K562 treated with DMSO at 1 percent for 48 hours (cell line): ENCODE data around the gene SLC9A2. TPM values are rescaled to one million over a fixed set of nuclear protein-coding genes. Genes with fewer than 3 reads are reported as not detected.

Source experiments
- total RNA-seq: library from RNA; unstranded; fragments of 300-600 nt; gene quantifications from 2 replicates; pipeline ENCODE4 v1.2.3, GENCODE V29; 2022; ENCODE audit warnings: low replicate concordance; ENCODE audit errors: extremely low read depth

The SLC9A2 gene
- not detected in 2 replicates for total RNA-seq

DNA sequence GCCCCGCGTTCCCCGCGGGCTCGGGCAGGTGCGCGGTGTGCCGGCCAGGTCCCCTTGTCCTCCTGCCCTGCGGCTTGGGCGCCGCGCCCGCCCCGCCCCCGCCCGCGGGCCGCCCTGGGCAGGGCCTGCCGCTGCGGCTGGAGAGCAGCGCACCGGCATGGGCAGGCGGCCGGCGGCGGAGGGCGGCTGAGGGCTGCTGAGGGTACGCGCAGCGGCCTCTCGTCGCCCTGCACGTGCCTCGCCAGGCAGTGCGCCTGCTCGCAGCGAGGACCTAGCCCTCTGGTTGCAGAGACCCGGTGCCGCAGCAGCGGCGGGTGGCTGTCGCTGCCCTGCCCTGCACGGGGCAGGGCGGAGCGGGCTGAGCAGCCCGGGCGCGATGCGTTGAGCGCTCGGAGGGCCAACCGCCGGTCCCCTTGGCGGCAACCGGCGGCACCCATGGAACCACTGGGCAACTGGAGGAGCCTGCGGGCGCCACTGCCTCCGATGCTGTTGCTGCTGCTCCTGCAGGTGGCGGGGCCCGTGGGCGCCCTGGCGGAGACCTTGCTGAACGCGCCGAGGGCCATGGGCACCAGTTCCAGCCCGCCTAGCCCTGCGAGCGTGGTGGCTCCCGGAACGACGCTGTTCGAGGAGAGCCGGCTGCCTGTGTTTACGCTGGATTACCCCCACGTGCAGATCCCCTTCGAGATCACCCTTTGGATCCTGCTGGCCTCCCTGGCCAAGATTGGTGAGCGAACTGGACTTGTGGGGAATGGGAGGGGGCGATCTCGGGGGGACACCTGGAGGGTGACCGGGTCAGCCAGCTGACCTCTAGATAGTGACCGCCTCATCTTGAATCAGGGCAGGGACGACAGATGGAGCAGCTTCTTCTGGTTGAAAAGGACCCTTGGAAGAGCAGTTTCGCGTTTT lies at the start of gene SLC9A2:
Gene SLC9A2, plus strand, starts transcription at position 140 of the 906 bp plus-strand sequence. Its CDS starts 296 bp downstream, at position 436.

Other genes starting within 250 kb of the SLC9A2 start
- gene IL18RAP, start 196.4 kb upstream of the SLC9A2 start, total RNA-seq, result not detected in 2 replicates
- gene SLC9A4, start 146.3 kb upstream of the SLC9A2 start, total RNA-seq, result not detected in 2 replicates
- gene TMEM182, start 142.5 kb downstream of the SLC9A2 start, total RNA-seq, result not detected in 2 replicates